ENCODE measurements around the gene CPNE4.

The CPNE4 gene

GRCh38 chr3:131747466-131747865 is 287.3 kb downstream of the CPNE4 start:
- in situ Hi-C loops (cut with MboI; ENCODE audit: low sequenced_read_pairs, unreplicated experiment): no loop called here
- no peak for TF ChIP-seq CTCF (IDR thresholded peaks at IDR 0.05; ENCODE audit: borderline replicate concordance, control extremely low read depth, extremely low read depth, insufficient read depth, missing control alignments)
- DNase-seq (ENCODE audit: low spot score): no peak

GRCh38 chr3:131744765-131745164 is 290.0 kb downstream of the CPNE4 start:
- no peak for DNase-seq (ENCODE audit: low spot score)
- in situ Hi-C loops (cut with MboI; ENCODE audit: low sequenced_read_pairs, unreplicated experiment): no loop called here
- no peak for TF ChIP-seq CTCF (IDR thresholded peaks at IDR 0.05; ENCODE audit: borderline replicate concordance, control extremely low read depth, extremely low read depth, insufficient read depth, missing control alignments)

- TF ChIP-seq CTCF (IDR thresholded peaks at IDR 0.05; ENCODE audit: borderline replicate concordance, control extremely low read depth, extremely low read depth, insufficient read depth, missing control alignments): no peak
- no peak for DNase-seq (ENCODE audit: low spot score)
- in situ Hi-C loops (cut with MboI; ENCODE audit: low sequenced_read_pairs, unreplicated experiment): no loop called here
These were observed 291.7 kb downstream of the CPNE4 start for GRCh38 chr3:131743126-131743525.

GRCh38 chr3:131739211-131739610 is 295.6 kb downstream of the CPNE4 start:
- TF ChIP-seq CTCF (IDR thresholded peaks at IDR 0.05; ENCODE audit: borderline replicate concordance, control extremely low read depth, extremely low read depth, insufficient read depth, missing control alignments): no peak
- in situ Hi-C loops (cut with MboI; ENCODE audit: low sequenced_read_pairs, unreplicated experiment): no loop called here
- DNase-seq (ENCODE audit: low spot score): no peak

- no peak for DNase-seq (ENCODE audit: low spot score)
- no peak for TF ChIP-seq CTCF (IDR thresholded peaks at IDR 0.05; ENCODE audit: borderline replicate concordance, control extremely low read depth, extremely low read depth, insufficient read depth, missing control alignments)
- in situ Hi-C loops (cut with MboI; ENCODE audit: low sequenced_read_pairs, unreplicated experiment): no loop called here
These were observed 296.7 kb downstream of the CPNE4 start for GRCh38 chr3:131738095-131738494.

GRCh38 chr3:131735544-131735943 is 299.3 kb downstream of the CPNE4 start:
- TF ChIP-seq CTCF (IDR thresholded peaks at IDR 0.05; ENCODE audit: borderline replicate concordance, control extremely low read depth, extremely low read depth, insufficient read depth, missing control alignments): no peak
- in situ Hi-C loops (cut with MboI; ENCODE audit: low sequenced_read_pairs, unreplicated experiment): no loop called here
- no peak for DNase-seq (ENCODE audit: low spot score)

- no peak for TF ChIP-seq CTCF (IDR thresholded peaks at IDR 0.05; ENCODE audit: borderline replicate concordance, control extremely low read depth, extremely low read depth, insufficient read depth, missing control alignments)
- no peak for DNase-seq (ENCODE audit: low spot score)
- in situ Hi-C loops (cut with MboI; ENCODE audit: low sequenced_read_pairs, unreplicated experiment): no loop called here
These were observed 299.7 kb downstream of the CPNE4 start for GRCh38 chr3:131735116-131735515.

All from GM13976 (cell line).